HUES6 (cell line): ENCODE data around the gene ZNF438.

ENCODE experiments used
- H3K27ac ChIP-seq: 2 replicates; pipeline ENCODE4 v1.7.0; 2013; ENCODE audit warnings: low read depth, mild to moderate bottlenecking, low read length, inconsistent platforms
- H3K27me3 ChIP-seq: 2 replicates; pipeline ENCODE4 v1.6.1; 2013; ENCODE audit warnings: low read length; ENCODE audit not compliant: control insufficient read depth, insufficient read depth
- H3K36me3 ChIP-seq: 2 replicates; pipeline ENCODE4 v1.6.1; 2013; ENCODE audit warnings: low read length; ENCODE audit not compliant: control insufficient read depth, insufficient read depth
- H3K4me1 ChIP-seq: 2 replicates; pipeline ENCODE4 v1.6.1; 2013; ENCODE audit warnings: low read length; ENCODE audit not compliant: control insufficient read depth, insufficient read depth
- H3K4me3 ChIP-seq: 2 replicates; pipeline ENCODE4 v1.5.1; 2013; ENCODE audit warnings: low read depth, low read length
- H3K9ac ChIP-seq: one replicate; pipeline ENCODE4 v1.6.1; 2013; ENCODE audit warnings: mild to moderate bottlenecking, low read length
- H3K9me3 ChIP-seq: 2 replicates; pipeline ENCODE4 v1.6.1; 2013; ENCODE audit warnings: low read depth, low read length; ENCODE audit not compliant: control insufficient read depth, insufficient read depth

ZNF438 gene

DNA sequence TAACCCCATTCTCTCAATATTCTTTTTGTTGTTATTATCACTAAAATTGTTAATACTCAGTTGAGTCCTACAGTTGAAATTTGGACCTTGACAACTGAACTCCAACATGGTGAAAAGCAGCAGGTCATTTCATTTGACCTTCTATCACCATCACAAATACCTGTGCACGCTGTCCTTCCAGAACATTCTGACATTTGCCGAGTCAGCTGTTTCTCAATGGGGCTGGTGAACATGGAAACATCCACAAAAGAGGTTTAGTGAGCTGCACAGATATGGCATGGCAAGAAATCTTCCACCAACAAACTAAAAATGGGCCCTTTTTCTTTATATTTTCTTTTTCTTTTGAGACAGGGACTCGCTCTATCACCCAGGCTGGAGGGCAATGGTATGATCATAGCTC lies 169.7 kb downstream of the ZNF438 start:
- peaks cover 4% of the 10 kb centered on the region; the same call in 1 of the 2 replicates for H3K4me1 ChIP-seq
- H3K9me3 ChIP-seq: no peaks in the 10 kb centered on the region
- H3K36me3 ChIP-seq: no peaks in the 10 kb centered on the region
- no peak overlapping the region for H3K4me3 ChIP-seq
- no peak overlapping the region for H3K27ac ChIP-seq
- no peaks in the 10 kb centered on the region for H3K27me3 ChIP-seq
- H3K9ac ChIP-seq: no peak overlapping the region

DNA sequence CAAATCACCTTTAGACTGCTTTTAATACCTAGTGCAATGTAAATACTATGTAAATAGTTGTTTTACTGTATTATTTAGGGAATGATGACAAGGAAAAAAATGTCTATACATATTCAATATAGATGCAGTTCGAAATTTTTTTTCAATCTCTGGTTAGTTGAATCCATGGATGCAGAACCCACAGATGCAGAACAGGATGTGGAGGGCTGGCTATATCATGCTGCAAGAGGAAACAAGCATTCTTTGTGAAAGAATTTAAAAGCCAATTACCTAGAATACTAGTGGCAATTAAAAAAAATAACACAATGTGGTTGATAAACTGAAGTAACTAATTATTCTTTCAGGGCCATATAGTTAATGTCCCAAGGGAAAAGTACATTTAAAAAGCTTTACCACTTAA lies 170.4 kb downstream of the ZNF438 start:
- Histone ChIP-seq H3K9me3 (no peaks in the 10 kb centered on the region), H3K4me3 (no peak overlapping the region), H3K9ac (no peak overlapping the region), H3K27me3 (no peaks in the 10 kb centered on the region), H3K36me3 (no peaks in the 10 kb centered on the region), H3K4me1 (peaks cover 4% of the 10 kb centered on the region; the same call in 1 of the 2 replicates), H3K27ac (no peak overlapping the region)

DNA sequence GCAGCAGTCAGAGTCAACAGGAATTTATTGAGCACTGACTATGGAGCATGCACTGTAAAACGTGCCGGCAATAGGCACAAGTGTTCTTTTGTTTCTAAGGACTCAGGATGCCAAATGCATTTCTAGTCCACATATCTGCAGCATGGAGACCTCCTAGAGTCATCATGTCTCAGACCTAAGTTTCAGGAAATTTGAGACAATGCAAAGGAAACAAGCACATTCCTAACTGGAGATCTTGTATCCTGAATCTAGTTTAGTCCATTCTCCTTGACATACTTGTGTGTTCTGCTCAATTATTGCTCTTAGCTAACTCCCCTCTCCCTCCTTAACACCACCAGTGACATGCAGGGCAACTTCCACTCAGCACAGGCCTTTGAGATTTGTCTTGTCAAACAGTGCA lies 173.2 kb downstream of the ZNF438 start:
- Histone ChIP-seq H3K9me3 (no peaks in the 10 kb centered on the region), H3K4me1 (peaks cover 4% of the 10 kb centered on the region; the same call in 1 of the 2 replicates), H3K9ac (no peak overlapping the region), H3K27ac (no peak overlapping the region), H3K4me3 (no peak overlapping the region), H3K36me3 (no peaks in the 10 kb centered on the region), H3K27me3 (no peaks in the 10 kb centered on the region)

DNA sequence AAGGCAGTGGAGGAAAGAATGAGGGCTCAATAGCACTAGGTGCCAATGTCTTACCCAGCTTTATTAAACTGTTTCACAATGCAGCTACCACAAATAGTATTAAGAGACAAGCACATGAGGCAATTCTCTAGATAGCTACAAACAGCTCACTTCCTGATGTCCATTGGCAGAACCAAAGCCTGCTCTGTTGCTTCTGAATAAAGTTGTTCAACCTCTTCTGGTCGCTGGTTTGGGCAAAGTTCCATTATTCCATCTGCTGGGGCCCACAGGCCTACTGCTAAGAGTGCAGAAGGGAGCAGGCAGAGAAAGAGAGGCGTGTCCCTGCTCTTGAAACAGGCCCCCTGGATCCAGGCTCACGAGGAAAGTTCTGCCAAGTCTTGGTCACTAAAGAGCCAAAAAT lies 173.9 kb downstream of the ZNF438 start:
- Histone ChIP-seq H3K27ac (no peak overlapping the region), H3K27me3 (no peaks in the 10 kb centered on the region), H3K36me3 (no peaks in the 10 kb centered on the region), H3K4me3 (no peak overlapping the region), H3K9me3 (no peaks in the 10 kb centered on the region), H3K9ac (no peak overlapping the region), H3K4me1 (peaks cover 4% of the 10 kb centered on the region; the same call in 1 of the 2 replicates)

DNA sequence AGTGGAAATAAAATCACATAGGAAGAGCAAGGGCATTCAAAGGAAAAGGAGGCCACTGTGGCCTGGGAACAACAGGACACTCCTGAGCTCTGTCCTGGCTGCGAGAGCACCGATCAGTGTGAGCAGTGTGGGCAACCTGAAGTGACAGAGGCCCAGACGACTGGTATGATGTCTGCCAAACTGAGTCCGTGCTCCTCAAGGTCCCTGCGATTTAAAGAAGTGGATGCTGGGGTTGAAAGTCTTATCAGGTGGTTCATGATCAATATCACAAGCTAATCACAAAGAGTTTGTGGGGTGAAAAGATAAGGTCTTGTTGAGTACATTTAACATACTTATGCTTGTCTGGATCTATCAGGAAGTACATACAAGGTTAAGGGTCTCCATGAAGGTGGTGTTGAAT lies 176.5 kb downstream of the ZNF438 start:
- no peak overlapping the region for H3K27ac ChIP-seq
- H3K4me1 ChIP-seq: peaks cover 4% of the 10 kb centered on the region; the same call in 1 of the 2 replicates
- no peak overlapping the region for H3K4me3 ChIP-seq
- H3K9me3 ChIP-seq: no peaks in the 10 kb centered on the region
- no peak overlapping the region for H3K9ac ChIP-seq
- no peaks in the 10 kb centered on the region for H3K36me3 ChIP-seq
- H3K27me3 ChIP-seq: no peaks in the 10 kb centered on the region

- H3K9ac ChIP-seq: no peak overlapping the region
- peaks cover 4% of the 10 kb centered on the region; the same call in 1 of the 2 replicates for H3K4me1 ChIP-seq
- H3K36me3 ChIP-seq: no peaks in the 10 kb centered on the region
- no peaks in the 10 kb centered on the region for H3K9me3 ChIP-seq
- no peaks in the 10 kb centered on the region for H3K27me3 ChIP-seq
- no peak overlapping the region for H3K4me3 ChIP-seq
- no peak overlapping the region for H3K27ac ChIP-seq
These were observed 177.0 kb downstream of the ZNF438 start for GRCh38 chr10:30854656-30855055.

DNA sequence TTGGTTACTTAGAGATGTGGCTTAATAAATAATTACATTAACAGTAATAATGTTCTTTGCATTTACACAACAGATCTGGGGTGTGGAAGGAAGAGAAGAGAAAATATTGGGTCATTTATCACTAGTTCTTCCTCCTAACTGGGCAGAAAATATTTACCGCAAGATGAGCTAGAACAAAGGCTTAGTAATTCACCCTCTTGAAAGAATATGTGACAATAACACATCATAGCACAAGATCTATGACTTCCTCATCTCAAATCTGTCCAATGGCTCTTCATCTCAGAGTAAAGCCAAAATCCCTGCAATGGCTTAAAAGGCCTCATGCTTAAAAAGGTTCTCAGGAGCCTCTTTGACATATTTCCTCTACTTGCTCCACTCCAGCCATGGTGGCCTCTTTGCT lies 178.6 kb downstream of the ZNF438 start:
- H3K27ac ChIP-seq: no peak overlapping the region
- no peaks in the 10 kb centered on the region for H3K36me3 ChIP-seq
- H3K27me3 ChIP-seq: no peaks in the 10 kb centered on the region
- H3K9me3 ChIP-seq: no peaks in the 10 kb centered on the region
- H3K4me1 ChIP-seq: peaks cover 4% of the 10 kb centered on the region; the same call in 1 of the 2 replicates
- no peak overlapping the region for H3K9ac ChIP-seq
- no peak overlapping the region for H3K4me3 ChIP-seq

DNA sequence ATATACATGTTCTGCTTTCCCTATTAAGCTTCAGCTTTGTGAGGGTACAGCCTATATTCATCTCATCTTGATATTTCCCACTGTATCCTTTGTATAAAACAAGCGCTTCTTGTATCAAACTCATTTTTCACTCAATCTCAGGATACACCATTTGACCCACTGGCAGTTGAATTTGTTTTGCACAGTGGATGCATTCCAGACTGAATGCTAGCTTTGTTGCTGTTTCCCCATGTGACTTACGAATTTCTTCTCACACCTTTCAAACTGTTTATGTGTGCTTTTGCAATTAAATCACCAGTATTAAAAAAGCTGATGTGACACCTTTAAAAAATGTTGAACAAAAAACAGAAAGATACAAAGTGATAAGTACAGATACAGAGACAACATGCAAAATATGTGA lies 180.9 kb downstream of the ZNF438 start:
- H3K4me1 ChIP-seq: no peaks in the 10 kb centered on the region
- H3K27me3 ChIP-seq: no peaks in the 10 kb centered on the region
- H3K4me3 ChIP-seq: no peak overlapping the region
- no peak overlapping the region for H3K9ac ChIP-seq
- no peaks in the 10 kb centered on the region for H3K36me3 ChIP-seq
- H3K9me3 ChIP-seq: no peaks in the 10 kb centered on the region; the same call in 1 of the 2 replicates
- no peak overlapping the region for H3K27ac ChIP-seq

GRCh38 chr10:30849231-30850035 lies 182.2 kb downstream of the ZNF438 start:
- H3K27ac ChIP-seq: no peak overlapping the region
- no peaks in the 10 kb centered on the region; the same call in 1 of the 2 replicates for H3K9me3 ChIP-seq
- H3K27me3 ChIP-seq: no peaks in the 10 kb centered on the region
- H3K9ac ChIP-seq: no peak overlapping the region
- H3K36me3 ChIP-seq: no peaks in the 10 kb centered on the region
- no peak overlapping the region for H3K4me3 ChIP-seq
- no peaks in the 10 kb centered on the region for H3K4me1 ChIP-seq

GRCh38 chr10:30848396-30849032 lies 183.2 kb downstream of the ZNF438 start:
- Histone ChIP-seq H3K27me3 (no peaks in the 10 kb centered on the region), H3K9me3 (no peaks in the 10 kb centered on the region; the same call in 1 of the 2 replicates), H3K36me3 (no peaks in the 10 kb centered on the region), H3K4me1 (no peaks in the 10 kb centered on the region), H3K4me3 (no peak overlapping the region), H3K27ac (no peak overlapping the region), H3K9ac (no peak overlapping the region)

DNA sequence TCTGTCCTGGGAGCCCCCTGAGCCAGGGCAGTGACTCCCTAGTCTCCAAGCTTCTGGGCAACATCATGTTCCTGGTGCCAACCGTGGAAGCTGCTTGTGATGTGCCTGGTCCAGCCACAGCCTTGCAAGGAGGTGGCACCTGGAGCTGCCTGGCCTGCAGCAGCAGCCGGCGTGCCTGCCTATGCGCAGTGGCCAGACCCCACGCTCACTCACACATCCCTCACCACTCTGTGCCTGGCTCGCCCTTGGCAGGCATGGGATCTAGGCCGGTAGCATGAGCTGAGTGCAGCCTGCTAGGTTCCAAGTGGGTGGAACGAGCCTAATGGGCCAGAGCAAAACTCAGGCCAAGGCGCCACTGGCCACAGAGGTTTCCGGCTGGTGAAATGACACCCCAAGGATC lies 184.0 kb downstream of the ZNF438 start:
- H3K4me3 ChIP-seq: no peak overlapping the region
- no peak overlapping the region for H3K9ac ChIP-seq
- no peak overlapping the region for H3K27ac ChIP-seq
- H3K4me1 ChIP-seq: no peaks in the 10 kb centered on the region
- H3K36me3 ChIP-seq: no peaks in the 10 kb centered on the region
- no peaks in the 10 kb centered on the region for H3K27me3 ChIP-seq
- H3K9me3 ChIP-seq: no peaks in the 10 kb centered on the region; the same call in 1 of the 2 replicates
